Endothelial cell (in vitro differentiated cells): ENCODE results near the gene C1QTNF5. TPM values are rescaled to one million over a fixed set of nuclear protein-coding genes. Genes with fewer than 3 reads are reported as not detected.
A peak's percentile ranks its signal among the peaks of the same experiment; 100 is the strongest.

Experiments used
- DNase-seq: peaks from one replicate; pipeline ENCODE4 v3.0.0; 2021; ENCODE audit warnings: low spot score
- H3K27ac Mint-ChIP-seq: one replicate; pipeline ENCODE4 v1.8.0; 2021; ENCODE audit warnings: mixed read lengths, inconsistent platforms; ENCODE audit not compliant: unreplicated experiment
- H3K27me3 Mint-ChIP-seq: one replicate; pipeline ENCODE4 v1.8.0; 2021; ENCODE audit warnings: mild to moderate bottlenecking, moderate library complexity, mixed read lengths, inconsistent platforms; ENCODE audit not compliant: unreplicated experiment
- H3K36me3 Mint-ChIP-seq: one replicate; pipeline ENCODE4 v1.8.0; 2021; ENCODE audit warnings: mild to moderate bottlenecking, low read depth, mixed read lengths, inconsistent platforms; ENCODE audit not compliant: unreplicated experiment
- H3K4me1 Mint-ChIP-seq: one replicate; pipeline ENCODE4 v1.8.0; 2021; ENCODE audit warnings: mild to moderate bottlenecking, mixed read lengths, inconsistent platforms; ENCODE audit not compliant: unreplicated experiment
- H3K4me3 Mint-ChIP-seq: one replicate; pipeline ENCODE4 v1.8.0; 2021; ENCODE audit warnings: mild to moderate bottlenecking, mixed read lengths, inconsistent platforms; ENCODE audit not compliant: unreplicated experiment
- H3K9me3 Mint-ChIP-seq: one replicate; pipeline ENCODE4 v1.8.0; 2021; ENCODE audit warnings: mixed read lengths, inconsistent platforms; ENCODE audit not compliant: unreplicated experiment
- CTCF ChIP-seq: fragments of 200-600 bp; sonication (generic); IDR thresholded peaks from one replicate; pipeline ENCODE4 v1.5.0; 2021; ENCODE audit warnings: antibody characterized with exemption; ENCODE audit not compliant: unreplicated experiment
- total RNA-seq: library from RNA; stranded (reverse); fragmentation: NEBNext Ultra II Directional; extraction: Animal tissue kit (Norgen Biotek cat#: 25700); gene quantifications from one replicate; pipeline ENCODE4 v1.2.1, GENCODE V29; 2021; ENCODE audit not compliant: unreplicated experiment

The C1QTNF5 gene
- total RNA-seq, 1 donor from 2014 or later: 26.0 TPM

GRCh38 chr11:119338965-119339588 is 1.6 kb downstream of the C1QTNF5 start:
- no peak for DNase-seq
- H3K36me3 Mint-ChIP-seq: no peaks in the 10 kb centered on the region
- TF ChIP-seq CTCF: no peak
- no peak overlapping the region for H3K27ac Mint-ChIP-seq
- H3K27me3 Mint-ChIP-seq: peaks cover 19% of the 10 kb centered on the region
- peak overlapping the region; percentile 37 for H3K4me3 Mint-ChIP-seq
- peaks cover 48% of the 10 kb centered on the region for H3K4me1 Mint-ChIP-seq
- no peaks in the 10 kb centered on the region for H3K9me3 Mint-ChIP-seq

- TF ChIP-seq CTCF: peak; percentile 89
- Mint-ChIP-seq H3K4me1 (peaks cover 45% of the 10 kb centered on the region), H3K27me3 (peaks cover 17% of the 10 kb centered on the region), H3K4me3 (no peak overlapping the region), H3K9me3 (no peaks in the 10 kb centered on the region), H3K36me3 (no peaks in the 10 kb centered on the region), H3K27ac (no peak overlapping the region)
- peak; percentile 83 for DNase-seq
Observed at GRCh38 chr11:119338318-119338890, 2.3 kb downstream of the C1QTNF5 start.

GRCh38 chr11:119337581-119338317 is 2.9 kb downstream of the C1QTNF5 start:
- TF ChIP-seq CTCF: no peak
- H3K4me3 Mint-ChIP-seq: no peak overlapping the region
- peaks cover 43% of the 10 kb centered on the region for H3K4me1 Mint-ChIP-seq

GRCh38 chr11:119336744-119337469 is 3.8 kb downstream of the C1QTNF5 start:
- Mint-ChIP-seq H3K4me1 (peaks cover 43% of the 10 kb centered on the region), H3K36me3 (no peaks in the 10 kb centered on the region), H3K9me3 (no peaks in the 10 kb centered on the region), H3K27me3 (peaks cover 12% of the 10 kb centered on the region), H3K27ac (no peak overlapping the region), H3K4me3 (peak overlapping the region; percentile 56)
- DNase-seq: no peak
- TF ChIP-seq CTCF: no peak

More at GRCh38 chr11:119337581-119338317, 2.9 kb downstream of the C1QTNF5 start:
- Mint-ChIP-seq H3K27me3 (peaks cover 12% of the 10 kb centered on the region), H3K36me3 (no peaks in the 10 kb centered on the region), H3K9me3 (no peaks in the 10 kb centered on the region), H3K27ac (no peak overlapping the region)
- DNase-seq: no peak
